Neural progenitor cell (in vitro differentiated cells): ENCODE results near the gene MYL11.

Source experiments
- CTCF ChIP-seq: fragments of 200-600 bp; sonication (generic); IDR thresholded peaks from 2 replicates; pipeline ENCODE4 v1.5.1; 2017; ENCODE audit warnings: antibody characterized with exemption, mild to moderate bottlenecking
- EZH2 ChIP-seq: fragments of 200-600 bp; sonication (generic); IDR thresholded peaks from 2 replicates; pipeline ENCODE4 v1.6.1; 2017; ENCODE audit warnings: antibody characterized with exemption, mild to moderate bottlenecking, moderate library complexity
- EZH2phosphoT487 ChIP-seq: fragments of 200-600 bp; sonication (generic); IDR thresholded peaks from 2 replicates; pipeline ENCODE4 v1.6.1; 2017; ENCODE audit warnings: antibody characterized with exemption

GRCh38 chr16:30378236-30379157, 3.9 kb downstream of the MYL11 start:
- TF ChIP-seq CTCF: peak; percentile 30
- TF ChIP-seq EZH2phosphoT487: no peak
- TF ChIP-seq EZH2: no peak
